HEK293 (cell line): ENCODE measurements around the gene SCN5A.

Experiments
- CTCF ChIA-PET: fragments of 350-600 bp; formaldehyde crosslinking; extraction: SDS; loops from one replicate; lab custom pipeline; 2021; ENCODE audit warnings: antibody characterized with exemption; lab: Yijun Ruan, JAX
- POLR2A ChIA-PET: fragments of 300-600 bp; formaldehyde crosslinking; extraction: SDS; loops from one replicate; lab custom pipeline; 2020; ENCODE audit warnings: antibody characterized with exemption, inconsistent platforms; lab: Yijun Ruan, JAX
- H3K27ac ChIP-seq: fragments of 200-500 bp; sonication (Bioruptor generic); 2 replicates; pipeline ENCODE4 v1.5.1; 2014; ENCODE audit warnings: low read depth, low read length, control low read depth, inconsistent platforms; ENCODE audit errors: extremely low read depth
- H3K36me3 ChIP-seq, 2 experiments: fragments of 200-500 bp in 1 of 2; sonication (Bioruptor generic) in 1 of 2; 1 replicate in 1 of 2; 2 replicates in 1 of 2; pipeline ENCODE4 v1.5.1; 2014 to 2017; ENCODE audit warnings: inconsistent platforms in 2 of 2, low read length in 2 of 2; ENCODE audit not compliant: control insufficient read depth in 2 of 2, insufficient read depth in 1 of 2
- H3K4me1 ChIP-seq: fragments of 200-500 bp; sonication (Bioruptor generic); 2 replicates; pipeline ENCODE4 v1.5.1; 2014; ENCODE audit warnings: mild to moderate bottlenecking, low read length, inconsistent platforms; ENCODE audit not compliant: control insufficient read depth, insufficient read depth
- H3K4me3 ChIP-seq: 2 replicates; pipeline ENCODE4 v1.5.1; 2011; ENCODE audit warnings: low read depth, mild to moderate bottlenecking, control low read depth, low read length, moderate library complexity
- H3K9me3 ChIP-seq: fragments of 200-500 bp; sonication (Bioruptor generic); 2 replicates; pipeline ENCODE4 v1.5.1; 2014; ENCODE audit warnings: low read depth, low read length, inconsistent platforms; ENCODE audit not compliant: control insufficient read depth, insufficient read depth
- CTCF ChIP-seq: fragments of 450-650 bp; formaldehyde crosslinking; IDR thresholded peaks from 2 replicates; pipeline ENCODE4 v1.5.1; 2016; ENCODE audit warnings: missing biosample characterization, missing genetic modification characterization
- GLI2 ChIP-seq: fragments of 450-650 bp; formaldehyde crosslinking; IDR thresholded peaks from 2 replicates; pipeline ENCODE4; 2017; ENCODE audit warnings: missing biosample characterization, missing genetic modification characterization, low read depth, borderline replicate concordance
- GLI4 ChIP-seq: fragments of 450-650 bp; formaldehyde crosslinking; IDR thresholded peaks from 2 replicates; pipeline ENCODE4 v1.5.1; 2016; ENCODE audit warnings: missing biosample characterization, missing genetic modification characterization
- GLIS1 ChIP-seq: fragments of 450-650 bp; formaldehyde crosslinking; IDR thresholded peaks from 2 replicates; pipeline ENCODE4 v1.5.1; 2016; ENCODE audit warnings: missing biosample characterization, missing genetic modification characterization
- KLF1 ChIP-seq: fragments of 450-650 bp; formaldehyde crosslinking; IDR thresholded peaks from 2 replicates; pipeline ENCODE4 v1.5.1; 2016; ENCODE audit warnings: missing biosample characterization, missing genetic modification characterization
- KLF10 ChIP-seq: fragments of 450-650 bp; IDR thresholded peaks from 2 replicates; pipeline ENCODE4 v1.5.1; 2018; ENCODE audit warnings: missing biosample characterization, mild to moderate bottlenecking, missing genetic modification characterization
- KLF9 ChIP-seq: fragments of 450-650 bp; formaldehyde crosslinking; IDR thresholded peaks from 2 replicates; pipeline ENCODE4 v1.5.1; 2016; ENCODE audit warnings: missing biosample characterization, missing genetic modification characterization, low read depth
- REST ChIP-seq: fragments of 450-650 bp; formaldehyde crosslinking; IDR thresholded peaks from 2 replicates; pipeline ENCODE4 v1.5.1; 2016; ENCODE audit warnings: missing biosample characterization, missing genetic modification characterization
- SETDB1 ChIP-seq: IDR thresholded peaks from one replicate; pipeline ENCODE4 v1.6.1; 2017; ENCODE audit warnings: mild to moderate bottlenecking, low read length, moderate library complexity, mixed read lengths; ENCODE audit not compliant: insufficient read length
- YY1 ChIP-seq: fragments of 450-650 bp; formaldehyde crosslinking; IDR thresholded peaks from 2 replicates; pipeline ENCODE4 v1.5.1; 2018; ENCODE audit warnings: missing biosample characterization, missing genetic modification characterization
- ZBTB1 ChIP-seq: fragments of 450-650 bp; formaldehyde crosslinking; IDR thresholded peaks from 2 replicates; pipeline ENCODE4 v1.5.1; 2016; ENCODE audit warnings: missing biosample characterization, missing genetic modification characterization
- ZBTB20 ChIP-seq: fragments of 450-650 bp; formaldehyde crosslinking; IDR thresholded peaks from 2 replicates; pipeline ENCODE4 v1.5.1; 2016; ENCODE audit warnings: missing biosample characterization, missing genetic modification characterization
- ZNF16 ChIP-seq: fragments of 450-650 bp; formaldehyde crosslinking; IDR thresholded peaks from 2 replicates; pipeline ENCODE4 v1.5.1; 2016; ENCODE audit warnings: low read depth, missing biosample characterization, missing genetic modification characterization
- ZNF211 ChIP-seq: fragments of 450-650 bp; formaldehyde crosslinking; IDR thresholded peaks from 2 replicates; pipeline ENCODE4 v1.5.1; 2016; ENCODE audit warnings: low read depth, missing biosample characterization, missing genetic modification characterization
- ZNF214 ChIP-seq: fragments of 450-650 bp; formaldehyde crosslinking; IDR thresholded peaks from 2 replicates; pipeline ENCODE4 v1.5.1; 2017; ENCODE audit warnings: missing biosample characterization, mild to moderate bottlenecking, missing genetic modification characterization, borderline replicate concordance
- ZNF221 ChIP-seq: fragments of 450-650 bp; formaldehyde crosslinking; IDR thresholded peaks from 2 replicates; pipeline ENCODE4 v1.5.1; 2017; ENCODE audit warnings: missing biosample characterization, missing genetic modification characterization, borderline replicate concordance
- ZNF280D ChIP-seq: fragments of 450-650 bp; formaldehyde crosslinking; IDR thresholded peaks from 2 replicates; pipeline ENCODE4 v1.5.1; 2016; ENCODE audit warnings: missing biosample characterization, missing genetic modification characterization
- ZNF404 ChIP-seq: fragments of 450-650 bp; formaldehyde crosslinking; IDR thresholded peaks from 2 replicates; pipeline ENCODE4 v1.5.1; 2017; ENCODE audit warnings: missing biosample characterization, missing genetic modification characterization
- ZNF48 ChIP-seq: fragments of 450-650 bp; formaldehyde crosslinking; IDR thresholded peaks from 2 replicates; pipeline ENCODE4 v1.5.1; 2016; ENCODE audit warnings: missing biosample characterization, missing genetic modification characterization
- ZNF514 ChIP-seq: fragments of 450-650 bp; formaldehyde crosslinking; IDR thresholded peaks from 2 replicates; pipeline ENCODE4 v1.5.1; 2016; ENCODE audit warnings: missing biosample characterization, missing genetic modification characterization
- ZNF521 ChIP-seq: fragments of 450-650 bp; formaldehyde crosslinking; IDR thresholded peaks from 2 replicates; pipeline ENCODE4 v1.5.1; 2017; ENCODE audit warnings: missing biosample characterization, mild to moderate bottlenecking, missing genetic modification characterization
- ZNF530 ChIP-seq: fragments of 450-650 bp; formaldehyde crosslinking; IDR thresholded peaks from 2 replicates; pipeline ENCODE4 v1.5.1; 2016; ENCODE audit warnings: low read depth, missing biosample characterization, missing genetic modification characterization
- ZNF544 ChIP-seq: fragments of 450-650 bp; formaldehyde crosslinking; IDR thresholded peaks from 2 replicates; pipeline ENCODE4 v1.5.0; 2017; ENCODE audit warnings: missing biosample characterization, missing genetic modification characterization
- ZNF549 ChIP-seq: fragments of 450-650 bp; IDR thresholded peaks from 2 replicates; pipeline ENCODE4 v1.5.1; 2018; ENCODE audit warnings: missing biosample characterization, missing genetic modification characterization, mild to moderate bottlenecking, inconsistent platforms, moderate library complexity
- ZNF585B ChIP-seq: fragments of 450-650 bp; formaldehyde crosslinking; IDR thresholded peaks from 2 replicates; pipeline ENCODE4 v1.5.1; 2016; ENCODE audit warnings: missing biosample characterization, missing genetic modification characterization
- ZNF837 ChIP-seq: fragments of 450-650 bp; formaldehyde crosslinking; IDR thresholded peaks from 2 replicates; pipeline ENCODE4 v1.5.1; 2016; ENCODE audit warnings: missing biosample characterization, missing genetic modification characterization
- ZSCAN23 ChIP-seq: fragments of 450-650 bp; formaldehyde crosslinking; IDR thresholded peaks from 2 replicates; pipeline ENCODE4 v1.5.1; 2016; ENCODE audit warnings: missing biosample characterization, missing genetic modification characterization
- ZXDB ChIP-seq: fragments of 450-650 bp; formaldehyde crosslinking; IDR thresholded peaks from 2 replicates; pipeline ENCODE4 v1.5.1; 2016; ENCODE audit warnings: missing biosample characterization, missing genetic modification characterization

SCN5A gene

GRCh38 chr3:38698760-38699159, 49.3 kb upstream of the SCN5A start:
- H3K36me3 ChIP-seq: no peaks in the 10 kb centered on the region
- CTCF ChIA-PET: no interaction called here

GRCh38 chr3:38698061-38698460, 48.6 kb upstream of the SCN5A start:
- Histone ChIP-seq H3K27ac (no peak overlapping the region), H3K36me3 (no peaks in the 10 kb centered on the region), H3K4me1 (no peaks in the 10 kb centered on the region), H3K4me3 (no peak overlapping the region), H3K9me3 (no peaks in the 10 kb centered on the region)
- TF ChIP-seq ZNF48 (tag by site-specific recombination): no peak
- no peak for TF ChIP-seq ZBTB1 (tag by site-specific recombination)
- no peak for TF ChIP-seq GLI4 (tag by site-specific recombination)
- no peak for TF ChIP-seq ZNF549 (tag by site-specific recombination)
- TF ChIP-seq ZNF280D (tag by site-specific recombination): no peak
- no peak for TF ChIP-seq ZSCAN23 (tag by site-specific recombination)
- no peak for TF ChIP-seq YY1
- no peak for TF ChIP-seq GLIS1 (tag by site-specific recombination)
- TF ChIP-seq CTCF (tag by site-specific recombination): no peak
- TF ChIP-seq ZNF530 (tag by site-specific recombination): no peak
- no peak for TF ChIP-seq ZNF837 (tag by site-specific recombination)
- TF ChIP-seq ZNF221 (tag by site-specific recombination): no peak
- no peak for TF ChIP-seq ZNF585B (tag by site-specific recombination)
- TF ChIP-seq ZXDB (tag by site-specific recombination): no peak
- TF ChIP-seq ZNF214 (tag by site-specific recombination): no peak
- no peak for TF ChIP-seq KLF9 (tag by site-specific recombination)
- TF ChIP-seq KLF1 (tag by site-specific recombination): no peak
- TF ChIP-seq ZNF521: no peak
- no peak for TF ChIP-seq ZNF514 (tag by site-specific recombination)
- ChIA-PET POLR2A (no interaction called here), CTCF (no interaction called here)

More at GRCh38 chr3:38698760-38699159, 49.3 kb upstream of the SCN5A start:
- POLR2A ChIA-PET: no interaction called here
- TF ChIP-seq ZNF211 (tag by site-specific recombination): no peak
- no peak for TF ChIP-seq GLI2 (tag by site-specific recombination)
- no peak for TF ChIP-seq REST
- TF ChIP-seq ZNF16 (tag by site-specific recombination): no peak
- TF ChIP-seq ZNF404 (tag by site-specific recombination): no peak
- no peak for TF ChIP-seq ZNF585B (tag by site-specific recombination)
- no peak for TF ChIP-seq ZNF221 (tag by site-specific recombination)
- TF ChIP-seq ZNF544 (tag by site-specific recombination): no peak
- no peak for TF ChIP-seq ZBTB20 (tag by site-specific recombination)
- no peak for TF ChIP-seq SETDB1
- TF ChIP-seq KLF10: no peak
- H3K4me1 ChIP-seq: no peaks in the 10 kb centered on the region
- H3K9me3 ChIP-seq: no peaks in the 10 kb centered on the region
- H3K4me3 ChIP-seq: no peak overlapping the region
- H3K27ac ChIP-seq: no peak overlapping the region
